Measurements from ENCODE around the gene AFAP1.

Gene AFAP1

GRCh38 chr4:7939377-7940108 lies at the start of gene AFAP1:
Gene AFAP1, minus strand, starts transcription at chr4:7939861. Its CDS starts 67,783 bp downstream, at chr4:7872078.
- peak; percentile 73 to 86 (median 74) for DNase-seq (ENCODE audit: low read depth in 2 of 3, low spot score in 1 of 3)

GRCh38 chr4:7988437-7988836 lies 48.8 kb upstream of the AFAP1 start:
- DNase-seq (ENCODE audit: low read depth in 2 of 3, low spot score in 1 of 3), result no peak

DNA sequence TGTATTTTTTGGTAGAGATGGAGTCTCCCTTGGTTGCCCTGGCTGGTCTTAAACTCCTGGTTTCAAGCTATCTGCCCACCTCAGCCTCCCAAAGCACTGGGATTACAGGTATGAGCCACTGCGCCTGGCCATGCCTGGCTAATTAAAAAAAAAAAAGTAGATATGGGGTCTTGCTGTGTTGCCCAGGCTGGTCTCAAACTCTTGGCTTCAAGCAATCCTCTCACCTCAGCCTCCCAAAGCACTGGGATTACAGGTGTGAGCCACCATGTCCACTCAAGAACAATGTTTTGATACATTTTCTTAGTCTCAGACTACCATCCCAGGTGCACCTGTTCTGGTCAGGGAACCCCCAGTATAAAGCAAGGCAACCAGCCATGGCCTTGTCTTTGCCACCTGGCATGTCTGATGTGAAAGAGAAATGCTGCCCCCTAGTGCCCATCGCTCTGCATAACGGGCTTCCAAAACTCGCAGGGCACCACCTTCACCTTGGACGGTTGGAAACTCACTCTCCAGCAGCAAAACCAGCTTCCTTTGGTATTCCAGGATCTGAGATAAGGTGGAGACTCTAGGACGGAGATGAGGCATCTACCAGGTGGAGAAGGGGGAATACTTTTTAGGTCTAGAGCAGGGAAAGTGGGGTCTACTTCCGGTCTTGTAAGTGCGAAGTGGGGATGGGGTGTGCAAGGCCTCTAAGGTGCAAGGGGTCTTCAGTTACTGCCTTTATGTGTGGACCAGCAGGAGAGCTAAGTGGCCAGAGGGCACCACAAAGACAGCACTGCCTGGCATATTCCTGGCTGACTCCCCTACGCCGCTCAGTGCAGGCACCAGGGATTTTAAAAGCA lies 47.7 kb upstream of the AFAP1 start:
- peak; percentile 68 to 88 (median 68) for DNase-seq (ENCODE audit: low read depth in 2 of 3, low spot score in 1 of 3)

DNA sequence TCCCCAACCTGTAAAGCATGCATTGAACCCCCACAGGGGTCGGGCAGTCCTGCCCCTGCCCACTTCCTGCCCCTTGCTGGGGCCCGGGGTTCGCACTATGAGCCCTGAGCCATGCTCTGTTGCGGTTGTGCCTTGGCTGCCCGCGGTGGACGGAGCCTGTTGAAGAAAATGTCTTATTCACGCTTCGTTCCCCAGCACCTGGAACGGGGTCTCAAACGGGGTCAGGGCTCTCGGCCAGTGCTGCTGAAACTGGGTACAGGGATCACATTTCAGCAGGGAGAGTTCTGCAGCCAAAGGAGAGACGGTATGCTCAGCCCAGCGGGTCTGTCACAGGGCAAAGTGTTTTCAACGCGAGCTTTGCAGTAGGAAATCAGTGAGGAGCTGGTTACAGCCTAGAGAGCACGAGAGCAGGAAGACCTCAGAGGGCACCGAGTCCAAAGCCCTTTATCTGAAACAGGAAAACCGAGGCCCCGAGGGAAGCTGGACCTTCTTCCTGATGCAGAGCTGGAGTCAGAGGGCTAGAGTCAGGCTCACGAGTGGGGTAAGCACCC lies 46.3 kb upstream of the AFAP1 start:
- DNase-seq (ENCODE audit: low read depth in 2 of 3, low spot score in 1 of 3), result no peak

DNA sequence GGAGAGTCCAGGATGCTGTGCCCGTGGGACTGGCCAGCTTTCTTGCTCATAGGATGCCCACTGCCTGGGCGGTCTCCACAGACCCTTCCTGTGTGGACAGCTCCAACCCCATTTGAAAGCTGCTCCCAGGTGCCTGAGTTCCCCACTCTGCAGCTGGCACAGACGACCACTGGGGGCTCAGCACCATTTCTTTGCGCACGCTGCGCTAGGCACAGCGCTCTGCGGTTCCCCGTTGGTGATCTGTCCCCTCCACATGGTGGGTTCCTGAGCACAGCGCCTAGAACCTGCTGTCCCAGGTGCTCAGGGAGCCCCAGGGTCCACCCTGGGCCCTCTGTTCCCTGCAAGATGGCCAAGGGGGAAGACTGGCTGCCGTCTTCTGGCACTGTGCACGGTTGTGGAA lies 45.4 kb upstream of the AFAP1 start:
- no peak for DNase-seq (ENCODE audit: low read depth in 2 of 3, low spot score in 1 of 3)

DNA sequence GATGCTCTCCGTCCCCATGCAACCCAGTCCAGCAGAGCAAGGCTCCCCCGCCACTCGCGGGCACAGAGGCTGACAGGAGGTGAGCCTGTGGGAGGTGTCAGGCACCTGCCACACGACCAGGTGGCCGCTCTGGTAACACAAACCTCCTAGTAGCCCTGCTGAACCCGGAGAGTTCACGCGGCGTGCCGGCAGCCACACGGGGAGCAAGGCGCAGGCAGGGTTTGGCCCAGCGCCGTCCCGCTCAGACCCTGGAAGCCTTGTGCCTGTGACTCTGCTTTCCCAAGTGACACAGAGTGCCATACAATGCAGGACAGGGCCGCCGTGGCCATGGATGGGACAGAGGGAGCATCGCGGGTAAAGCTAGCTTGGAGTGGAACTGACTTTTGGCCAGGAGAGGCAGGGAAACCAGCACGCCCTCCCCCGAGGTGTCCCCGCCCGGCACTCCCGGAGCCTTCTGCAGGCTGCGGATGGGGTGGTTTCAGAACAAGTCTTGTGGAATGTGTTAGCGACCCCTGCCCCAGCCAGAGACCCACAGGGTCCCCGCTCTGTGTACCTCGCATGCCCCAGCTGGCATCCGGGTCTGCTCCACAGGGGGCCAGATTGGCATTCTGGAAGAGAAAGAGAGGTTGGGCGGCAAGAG lies 44.7 kb upstream of the AFAP1 start:
- no peak for DNase-seq (ENCODE audit: low read depth in 2 of 3, low spot score in 1 of 3)

GRCh38 chr4:7983296-7983695 lies 43.6 kb upstream of the AFAP1 start:
- no peak for DNase-seq (ENCODE audit: low read depth in 2 of 3, low spot score in 1 of 3)

- no peak for DNase-seq (ENCODE audit: low read depth in 2 of 3, low spot score in 1 of 3)
Observed at GRCh38 chr4:7981738-7982394, 42.2 kb upstream of the AFAP1 start.

- no peak for DNase-seq (ENCODE audit: low read depth in 2 of 3, low spot score in 1 of 3)
Observed at GRCh38 chr4:7980036-7980435, 40.4 kb upstream of the AFAP1 start.

DNA sequence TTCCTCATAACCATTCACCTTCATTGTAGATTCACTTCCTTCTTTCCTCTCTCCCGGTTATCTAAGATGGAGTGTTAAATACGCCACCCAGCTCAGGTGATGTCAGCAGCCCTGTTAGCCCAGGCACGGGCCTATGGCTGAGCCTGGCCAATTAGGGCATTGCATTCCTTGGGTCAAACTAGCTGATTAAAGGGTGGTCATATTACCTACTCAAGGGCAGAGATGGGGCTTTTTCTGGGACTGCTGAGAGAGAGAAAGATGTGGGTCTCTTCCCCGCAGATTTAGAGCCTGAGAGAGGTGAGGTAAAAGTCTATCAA lies 39.9 kb upstream of the AFAP1 start:
- DNase-seq (ENCODE audit: low read depth in 2 of 3, low spot score in 1 of 3), result no peak

DNA sequence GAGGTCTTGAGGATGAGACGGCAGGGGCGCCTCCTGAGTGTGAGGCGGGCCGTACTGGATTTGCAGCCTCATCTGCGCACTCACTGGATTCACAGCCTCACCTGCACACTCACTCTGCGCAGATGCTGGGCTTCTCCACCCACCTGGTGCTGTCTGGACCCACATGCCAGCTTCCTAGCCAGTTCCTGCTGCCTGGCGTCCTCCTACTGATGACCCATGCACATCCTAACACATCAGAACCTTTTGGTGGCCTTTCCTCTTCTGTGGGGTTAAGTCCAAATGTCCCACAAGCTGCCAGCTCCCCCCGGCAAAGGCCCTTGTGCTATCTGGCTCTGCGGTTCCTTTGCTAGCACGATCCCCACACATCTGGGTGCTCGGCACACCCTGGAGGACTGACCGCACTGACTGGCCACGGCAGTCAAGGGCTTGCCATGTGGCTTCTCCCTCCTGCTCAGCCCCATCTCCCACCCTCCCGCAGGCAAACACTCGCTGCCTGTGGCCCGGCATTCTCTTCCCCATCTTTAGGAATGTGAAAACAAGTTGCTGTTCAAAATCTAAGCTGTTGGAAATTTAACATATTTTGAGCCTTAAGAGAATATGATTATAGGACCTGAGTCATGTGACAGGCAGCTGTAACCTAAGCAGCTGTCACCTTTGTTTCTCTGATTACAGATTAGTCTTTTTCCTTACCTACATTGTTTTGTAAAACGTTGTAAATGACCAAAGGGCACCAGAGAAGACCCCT lies 39.4 kb upstream of the AFAP1 start:
- DNase-seq (ENCODE audit: low read depth in 2 of 3, low spot score in 1 of 3), result no peak

GRCh38 chr4:7978489-7978888 lies 38.8 kb upstream of the AFAP1 start:
- no peak for DNase-seq (ENCODE audit: low read depth in 2 of 3, low spot score in 1 of 3)

DNA sequence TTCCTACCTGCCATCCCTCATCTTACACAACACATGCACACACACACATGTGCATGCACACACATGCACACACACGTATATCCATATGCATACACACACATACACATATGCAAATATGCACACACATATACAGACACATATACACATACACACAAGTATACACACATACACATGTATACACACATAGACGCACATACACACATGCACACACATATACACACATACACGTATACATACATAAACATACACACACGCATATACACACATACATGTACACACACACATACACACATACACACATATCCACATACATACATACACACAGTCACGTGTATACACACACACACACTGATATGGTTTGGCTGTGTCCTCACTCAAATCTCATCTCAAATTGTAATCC lies 37.0 kb upstream of the AFAP1 start:
- no peak for DNase-seq (ENCODE audit: low read depth in 2 of 3, low spot score in 1 of 3)

- DNase-seq (ENCODE audit: low read depth in 2 of 3, low spot score in 1 of 3), result no peak
Observed at GRCh38 chr4:7976025-7976424, 36.4 kb upstream of the AFAP1 start.

DNA sequence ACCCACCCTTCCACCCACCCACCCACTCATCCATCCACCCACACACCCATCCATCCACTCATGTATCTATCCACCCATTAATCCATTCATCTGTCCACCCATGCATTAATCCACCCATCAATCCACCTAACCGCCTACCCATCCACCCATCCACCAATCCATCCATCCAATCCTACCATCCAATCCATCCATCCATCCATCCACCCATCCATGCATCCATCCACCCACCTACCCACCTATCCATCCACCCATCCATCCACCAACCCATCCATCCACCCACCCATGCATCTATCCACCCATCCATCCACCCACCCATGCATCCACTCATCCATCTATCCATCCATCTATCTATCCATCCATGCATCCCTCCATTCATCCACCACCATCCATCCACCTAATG lies 34.8 kb upstream of the AFAP1 start:
- DNase-seq (ENCODE audit: low read depth in 2 of 3, low spot score in 1 of 3), result no peak

GRCh38 chr4:7973545-7973981 lies 33.9 kb upstream of the AFAP1 start:
- DNase-seq (ENCODE audit: low read depth in 2 of 3, low spot score in 1 of 3), result no peak

DNA sequence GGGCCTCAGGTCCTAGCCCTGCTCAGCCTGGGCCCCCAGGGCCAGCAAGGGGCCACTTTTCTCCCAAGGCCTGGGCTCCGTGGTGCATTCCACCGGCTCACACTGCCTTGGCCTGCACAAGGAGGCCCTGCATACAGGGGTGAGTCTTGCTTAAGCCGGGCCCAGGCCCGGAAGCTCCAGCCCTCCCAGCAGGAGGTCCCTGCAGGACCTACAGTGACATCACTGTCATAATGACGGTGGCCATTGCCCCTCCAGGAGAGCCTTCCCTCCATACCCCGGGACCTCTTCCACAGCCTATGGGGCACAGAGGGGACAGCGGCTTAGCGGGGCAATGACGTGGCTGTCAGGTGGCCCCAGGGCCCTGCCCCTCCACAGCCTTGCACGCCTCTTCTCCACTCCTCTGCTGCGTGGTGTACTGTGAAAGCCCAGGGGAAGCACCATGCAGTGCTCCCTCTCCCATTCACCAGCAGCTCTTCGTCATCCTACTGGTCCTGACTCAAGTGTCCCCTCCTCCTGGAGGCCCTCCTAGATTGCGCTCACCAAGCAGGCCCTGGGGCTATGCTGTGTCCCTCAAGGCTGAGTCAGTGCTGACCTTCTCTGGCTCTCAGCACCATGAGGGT lies 32.3 kb upstream of the AFAP1 start:
- DNase-seq (ENCODE audit: low read depth in 2 of 3, low spot score in 1 of 3), result no peak

DNA sequence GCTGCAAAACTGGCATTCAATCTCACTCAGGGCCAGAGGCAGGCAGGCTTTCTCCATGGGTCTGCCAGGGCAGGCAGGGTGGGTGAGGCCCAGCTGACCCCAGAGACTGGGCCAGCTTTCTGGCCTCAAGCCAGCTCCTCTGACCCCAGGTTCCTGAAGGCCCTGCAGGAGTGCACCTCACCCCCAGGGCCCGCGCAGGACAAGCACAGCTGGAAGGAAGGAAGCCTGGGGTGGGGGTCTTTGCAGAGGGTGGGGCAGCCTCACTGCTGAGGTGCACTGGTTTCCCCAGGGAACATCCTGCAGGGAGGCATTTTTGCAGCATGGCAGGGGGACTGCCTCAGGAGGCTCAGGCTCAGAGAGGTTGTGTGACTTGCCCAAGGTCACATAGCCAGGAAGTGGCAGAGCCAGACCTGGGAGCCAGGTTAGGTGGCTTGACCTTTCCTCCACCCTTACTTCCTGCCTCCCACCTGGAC lies 31.5 kb upstream of the AFAP1 start:
- DNase-seq (ENCODE audit: low read depth in 2 of 3, low spot score in 1 of 3), result no peak

DNA sequence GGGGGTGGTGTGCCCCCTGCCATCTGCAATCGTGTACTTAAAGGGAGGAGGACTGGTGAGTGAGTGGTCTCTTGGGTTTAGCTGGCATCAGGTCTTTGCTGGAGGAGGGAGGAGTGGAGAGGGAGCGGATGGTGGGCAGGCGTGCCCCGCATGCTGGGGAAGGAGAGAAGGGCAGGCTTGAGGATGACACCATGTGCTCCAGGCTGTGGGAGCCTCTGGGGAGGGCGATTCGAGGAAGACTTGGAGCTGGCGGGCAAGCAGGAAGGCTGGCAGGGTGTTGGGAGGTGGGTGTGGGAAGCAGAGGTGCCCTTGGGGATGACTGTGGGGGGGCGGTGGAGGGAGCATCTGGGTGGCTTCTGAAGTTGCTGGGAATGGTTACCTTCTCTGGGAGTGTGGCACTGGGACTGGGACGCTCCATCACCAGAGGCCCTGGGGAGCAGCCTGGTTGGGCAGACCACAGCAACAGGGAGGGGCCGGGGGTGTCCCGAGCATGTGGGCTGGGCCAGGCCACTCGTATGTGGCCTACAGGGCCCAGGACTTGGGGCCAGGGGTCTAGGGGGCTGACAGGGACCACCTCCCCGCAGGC lies 30.8 kb upstream of the AFAP1 start:
- no peak for DNase-seq (ENCODE audit: low read depth in 2 of 3, low spot score in 1 of 3)

All from stimulated activated CD4-positive, alpha-beta T cell treated with anti-CD3 and anti-CD28 coated beads, Interleukin-12 subunit alpha, Interleukin-12 subunit beta, amount 100 ng/mL, for 48 hours (primary cell).